GM23338 (cell line): Measurements from ENCODE around the gene GSDMA. TPM values are rescaled to one million over a fixed set of nuclear protein-coding genes. Genes with fewer than 3 reads are reported as not detected.
A peak's percentile ranks its signal among the peaks of the same experiment; 100 is the strongest.

Experiments used
- ATAC-seq: fragments of 200-7000 bp; cut with Tn5 transposase; 3 replicates; pipeline ENCODE4 v1.9.1; 2020
- DNase-seq: peaks from one replicate; pipeline ENCODE4 v3.0.0-alpha.2; 2015; ENCODE audit warnings: low spot score
- H2AFZ ChIP-seq: fragments of 200-600 bp; sonication (generic); 2 replicates; pipeline ENCODE4 v1.8.0; 2016; ENCODE audit warnings: antibody characterized with exemption, mild to moderate bottlenecking, moderate library complexity
- H3F3A ChIP-seq: fragments of 200-600 bp; sonication (generic); replicated peaks from 2 replicates; pipeline ENCODE4 v1.8.0; 2017; ENCODE audit warnings: antibody characterized with exemption, mixed run types, low read depth
- H3K27ac ChIP-seq: fragments of 200-600 bp; sonication (generic); 2 replicates; pipeline ENCODE4 v1.6.1; 2016; ENCODE audit warnings: low read depth
- H3K27me3 ChIP-seq: fragments of 200-600 bp; sonication (generic); 2 replicates; pipeline ENCODE4 v1.8.0; 2016; ENCODE audit warnings: mild to moderate bottlenecking, mixed run types, moderate library complexity; ENCODE audit not compliant: insufficient read depth
- H3K36me3 ChIP-seq: fragments of 200-600 bp; sonication (generic); 2 replicates; pipeline ENCODE4 v1.8.0; 2016; ENCODE audit warnings: mild to moderate bottlenecking; ENCODE audit not compliant: insufficient read depth
- H3K4me1 ChIP-seq: fragments of 200-600 bp; sonication (generic); 2 replicates; pipeline ENCODE4 v1.8.0; 2016; ENCODE audit warnings: mild to moderate bottlenecking, moderate library complexity; ENCODE audit not compliant: insufficient read depth
- H3K4me2 ChIP-seq: fragments of 200-600 bp; sonication (generic); 2 replicates; pipeline ENCODE4 v1.7.1; 2017; ENCODE audit warnings: mixed run types
- H3K4me3 ChIP-seq: fragments of 200-600 bp; sonication (generic); 2 replicates; pipeline ENCODE4 v1.6.1; 2016; ENCODE audit warnings: mixed run types
- H3K79me2 ChIP-seq: fragments of 200-600 bp; sonication (generic); replicated peaks from 2 replicates; pipeline ENCODE4 v1.8.0; 2017; ENCODE audit warnings: mild to moderate bottlenecking; ENCODE audit not compliant: insufficient read depth
- H3K9me2 ChIP-seq: fragments of 200-600 bp; sonication (generic); 2 replicates; pipeline ENCODE4 v1.8.0; 2017; ENCODE audit not compliant: insufficient read depth
- H4K20me1 ChIP-seq: fragments of 200-600 bp; sonication (generic); replicated peaks from 2 replicates; pipeline ENCODE4 v1.8.0; 2017; ENCODE audit warnings: mild to moderate bottlenecking; ENCODE audit not compliant: insufficient read depth
- H3K27ac Mint-ChIP-seq: 2 replicates; pipeline ENCODE4 v1.8.0; 2020; ENCODE audit warnings: inconsistent platforms, mild to moderate bottlenecking, moderate library complexity, mixed read lengths
- H3K27me3 Mint-ChIP-seq: 3 replicates; pipeline ENCODE4 v1.8.0; 2022; ENCODE audit warnings: low read depth, mild to moderate bottlenecking, moderate library complexity, mixed read lengths, inconsistent platforms; ENCODE audit not compliant: insufficient read depth, poor library complexity
- H3K36me3 Mint-ChIP-seq: 3 replicates; pipeline ENCODE4 v1.8.0; 2021; ENCODE audit warnings: low read depth, mild to moderate bottlenecking, inconsistent platforms, moderate library complexity, mixed read lengths
- H3K4me1 Mint-ChIP-seq: 3 replicates; pipeline ENCODE4 v1.8.0; 2020; ENCODE audit warnings: mild to moderate bottlenecking, inconsistent platforms, mixed read lengths
- H3K4me3 Mint-ChIP-seq: 3 replicates; pipeline ENCODE4 v1.8.0; 2021; ENCODE audit warnings: moderate library complexity, mild to moderate bottlenecking, inconsistent platforms, mixed read lengths
- H3K9me3 Mint-ChIP-seq: 3 replicates; pipeline ENCODE4 v1.8.0; 2020; ENCODE audit warnings: moderate library complexity, mild to moderate bottlenecking, inconsistent platforms, mixed read lengths
- CREB1 ChIP-seq: fragments of 250-450 bp; sonication (Bioruptor Pico); IDR thresholded peaks from 2 replicates; pipeline ENCODE4 v1.5.0; 2020; ENCODE audit warnings: low read depth, mild to moderate bottlenecking, moderate library complexity
- EZH2 ChIP-seq: fragments of 200-600 bp; sonication (generic); IDR thresholded peaks from one replicate; pipeline ENCODE4 v1.8.0; 2017; ENCODE audit warnings: antibody characterized with exemption, mild to moderate bottlenecking, low read depth; ENCODE audit not compliant: unreplicated experiment
- EZH2phosphoT487 ChIP-seq: fragments of 200-600 bp; sonication (generic); IDR thresholded peaks from one replicate; pipeline ENCODE4 v1.8.1; 2018; ENCODE audit warnings: antibody characterized with exemption; ENCODE audit not compliant: unreplicated experiment
- JUNB ChIP-seq: IDR thresholded peaks from one replicate; pipeline ENCODE4 v1.6.1; 2016; ENCODE audit warnings: antibody characterized with exemption; ENCODE audit not compliant: unreplicated experiment
- NANOG ChIP-seq: IDR thresholded peaks from 2 replicates; pipeline ENCODE4 v1.6.1; 2016; ENCODE audit warnings: antibody characterized with exemption, borderline replicate concordance
- STAT1 ChIP-seq: IDR thresholded peaks from one replicate; pipeline ENCODE4 v1.6.1; 2016; ENCODE audit warnings: antibody characterized with exemption; ENCODE audit not compliant: unreplicated experiment
- ZNF114 ChIP-seq: fragments of 250-450 bp; sonication (Bioruptor Pico); IDR thresholded peaks from 2 replicates; pipeline ENCODE4 v1.5.0; 2020; ENCODE audit warnings: mild to moderate bottlenecking, moderate library complexity
- ZNF331 ChIP-seq: fragments of 250-450 bp; sonication (Bioruptor Pico); IDR thresholded peaks from 2 replicates; pipeline ENCODE4 v1.5.0; 2020; ENCODE audit warnings: low read depth, mild to moderate bottlenecking, moderate library complexity
- polyA plus RNA-seq: library from polyadenylated mRNA; unstranded; fragments of >200 nt; fragmentation: Nextera tagmentation; extraction: Ambion mirVana; gene quantifications from 2 replicates; pipeline ENCODE4 v1.2.1, GENCODE V29; 2016
- total RNA-seq: library from RNA; depleted of rRNA; stranded (reverse); fragments of >200 nt; shearing (Covaris generic); gene quantifications from 2 replicates; pipeline ENCODE4 v1.2.3, GENCODE V29; 2014
- TF ChIP-seq, protein P1 (sequence below), 2 experiments: fragments of 200-600 bp in 1 of 2; sonication (generic) in 1 of 2; conservative IDR thresholded peaks; 2 replicates each; pipeline versions ENCODE4 v1.5.1 to v1.6.1; 2016 to 2017; ENCODE audit warnings: antibody characterized with exemption in 2 of 2, low read depth in 2 of 2, mild to moderate bottlenecking in 2 of 2, moderate library complexity in 1 of 2
- TF ChIP-seq, protein P2 (sequence below): IDR thresholded peaks from 2 replicates; pipeline ENCODE4 v1.6.1; 2016; ENCODE audit warnings: antibody characterized with exemption
- TF ChIP-seq, protein P3 (sequence below): IDR thresholded peaks from one replicate; pipeline ENCODE4 v1.6.1; 2018; ENCODE audit warnings: antibody characterized with exemption; ENCODE audit not compliant: unreplicated experiment

GSDMA gene
- total and polyA plus RNA-seq, 2 experiments from 2014 or later = not detected

- TF ChIP-seq, protein P1, sequence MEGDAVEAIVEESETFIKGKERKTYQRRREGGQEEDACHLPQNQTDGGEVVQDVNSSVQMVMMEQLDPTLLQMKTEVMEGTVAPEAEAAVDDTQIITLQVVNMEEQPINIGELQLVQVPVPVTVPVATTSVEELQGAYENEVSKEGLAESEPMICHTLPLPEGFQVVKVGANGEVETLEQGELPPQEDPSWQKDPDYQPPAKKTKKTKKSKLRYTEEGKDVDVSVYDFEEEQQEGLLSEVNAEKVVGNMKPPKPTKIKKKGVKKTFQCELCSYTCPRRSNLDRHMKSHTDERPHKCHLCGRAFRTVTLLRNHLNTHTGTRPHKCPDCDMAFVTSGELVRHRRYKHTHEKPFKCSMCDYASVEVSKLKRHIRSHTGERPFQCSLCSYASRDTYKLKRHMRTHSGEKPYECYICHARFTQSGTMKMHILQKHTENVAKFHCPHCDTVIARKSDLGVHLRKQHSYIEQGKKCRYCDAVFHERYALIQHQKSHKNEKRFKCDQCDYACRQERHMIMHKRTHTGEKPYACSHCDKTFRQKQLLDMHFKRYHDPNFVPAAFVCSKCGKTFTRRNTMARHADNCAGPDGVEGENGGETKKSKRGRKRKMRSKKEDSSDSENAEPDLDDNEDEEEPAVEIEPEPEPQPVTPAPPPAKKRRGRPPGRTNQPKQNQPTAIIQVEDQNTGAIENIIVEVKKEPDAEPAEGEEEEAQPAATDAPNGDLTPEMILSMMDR (conservative IDR thresholded peaks at IDR 0.05; ENCODE audit: low read depth in 2 of 2) = no peak
- TF ChIP-seq CREB1 (no peak), ZNF114 (no peak), NANOG (no peak)
Measured at GRCh38 chr17:39923230-39923629, 39.6 kb upstream of the GSDMA start (continued).

- Mint-ChIP-seq H3K36me3 (peaks cover 35% of the 10 kb centered on the region), H3K4me3 (peak overlapping the region; percentile 55), H3K4me1 (peaks cover 38% of the 10 kb centered on the region), H3K27me3 (peaks cover 12% of the 10 kb centered on the region), H3K9me3 (no peaks in the 10 kb centered on the region), H3K27ac (peak overlapping the region; percentile 78; the same call in 1 of the 2 replicates)
- Histone ChIP-seq H4K20me1 (peaks cover 17% of the 10 kb centered on the region), H3K4me2 (peak overlapping the region; percentile 20; the same call in 1 of the 2 replicates), H3K27me3 (no peaks in the 10 kb centered on the region), H3F3A (peaks cover 7% of the 10 kb centered on the region), H3K4me3 (no peak overlapping the region), H3K36me3 (peaks cover 5% of the 10 kb centered on the region; the same call in 1 of the 2 replicates), H3K27ac (no peak overlapping the region), H3K79me2 (peaks cover 32% of the 10 kb centered on the region), H2AFZ (no peak overlapping the region), H3K9me2 (no peaks in the 10 kb centered on the region), H3K4me1 (peaks cover 15% of the 10 kb centered on the region)
- no peak for ATAC-seq
- no peak for DNase-seq
- TF ChIP-seq EZH2phosphoT487 = no peak
- TF ChIP-seq EZH2 = no peak
- TF ChIP-seq, protein P2, sequence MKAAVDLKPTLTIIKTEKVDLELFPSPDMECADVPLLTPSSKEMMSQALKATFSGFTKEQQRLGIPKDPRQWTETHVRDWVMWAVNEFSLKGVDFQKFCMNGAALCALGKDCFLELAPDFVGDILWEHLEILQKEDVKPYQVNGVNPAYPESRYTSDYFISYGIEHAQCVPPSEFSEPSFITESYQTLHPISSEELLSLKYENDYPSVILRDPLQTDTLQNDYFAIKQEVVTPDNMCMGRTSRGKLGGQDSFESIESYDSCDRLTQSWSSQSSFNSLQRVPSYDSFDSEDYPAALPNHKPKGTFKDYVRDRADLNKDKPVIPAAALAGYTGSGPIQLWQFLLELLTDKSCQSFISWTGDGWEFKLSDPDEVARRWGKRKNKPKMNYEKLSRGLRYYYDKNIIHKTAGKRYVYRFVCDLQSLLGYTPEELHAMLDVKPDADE = no peak
- no peak for TF ChIP-seq STAT1
- no peak for TF ChIP-seq ZNF331 (CRISPR knock-in tag)
- TF ChIP-seq, protein P3, sequence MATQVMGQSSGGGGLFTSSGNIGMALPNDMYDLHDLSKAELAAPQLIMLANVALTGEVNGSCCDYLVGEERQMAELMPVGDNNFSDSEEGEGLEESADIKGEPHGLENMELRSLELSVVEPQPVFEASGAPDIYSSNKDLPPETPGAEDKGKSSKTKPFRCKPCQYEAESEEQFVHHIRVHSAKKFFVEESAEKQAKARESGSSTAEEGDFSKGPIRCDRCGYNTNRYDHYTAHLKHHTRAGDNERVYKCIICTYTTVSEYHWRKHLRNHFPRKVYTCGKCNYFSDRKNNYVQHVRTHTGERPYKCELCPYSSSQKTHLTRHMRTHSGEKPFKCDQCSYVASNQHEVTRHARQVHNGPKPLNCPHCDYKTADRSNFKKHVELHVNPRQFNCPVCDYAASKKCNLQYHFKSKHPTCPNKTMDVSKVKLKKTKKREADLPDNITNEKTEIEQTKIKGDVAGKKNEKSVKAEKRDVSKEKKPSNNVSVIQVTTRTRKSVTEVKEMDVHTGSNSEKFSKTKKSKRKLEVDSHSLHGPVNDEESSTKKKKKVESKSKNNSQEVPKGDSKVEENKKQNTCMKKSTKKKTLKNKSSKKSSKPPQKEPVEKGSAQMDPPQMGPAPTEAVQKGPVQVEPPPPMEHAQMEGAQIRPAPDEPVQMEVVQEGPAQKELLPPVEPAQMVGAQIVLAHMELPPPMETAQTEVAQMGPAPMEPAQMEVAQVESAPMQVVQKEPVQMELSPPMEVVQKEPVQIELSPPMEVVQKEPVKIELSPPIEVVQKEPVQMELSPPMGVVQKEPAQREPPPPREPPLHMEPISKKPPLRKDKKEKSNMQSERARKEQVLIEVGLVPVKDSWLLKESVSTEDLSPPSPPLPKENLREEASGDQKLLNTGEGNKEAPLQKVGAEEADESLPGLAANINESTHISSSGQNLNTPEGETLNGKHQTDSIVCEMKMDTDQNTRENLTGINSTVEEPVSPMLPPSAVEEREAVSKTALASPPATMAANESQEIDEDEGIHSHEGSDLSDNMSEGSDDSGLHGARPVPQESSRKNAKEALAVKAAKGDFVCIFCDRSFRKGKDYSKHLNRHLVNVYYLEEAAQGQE = no peak
- no peak for TF ChIP-seq JUNB
- TF ChIP-seq CREB1 = no peak
Measured at GRCh38 chr17:39923836-39924690, 38.7 kb upstream of the GSDMA start.
